ENCODE results near the gene ATP2C2. TPM values are rescaled to one million over a fixed set of nuclear protein-coding genes. Genes with fewer than 3 reads are reported as not detected.

ATP2C2 gene, protein sequence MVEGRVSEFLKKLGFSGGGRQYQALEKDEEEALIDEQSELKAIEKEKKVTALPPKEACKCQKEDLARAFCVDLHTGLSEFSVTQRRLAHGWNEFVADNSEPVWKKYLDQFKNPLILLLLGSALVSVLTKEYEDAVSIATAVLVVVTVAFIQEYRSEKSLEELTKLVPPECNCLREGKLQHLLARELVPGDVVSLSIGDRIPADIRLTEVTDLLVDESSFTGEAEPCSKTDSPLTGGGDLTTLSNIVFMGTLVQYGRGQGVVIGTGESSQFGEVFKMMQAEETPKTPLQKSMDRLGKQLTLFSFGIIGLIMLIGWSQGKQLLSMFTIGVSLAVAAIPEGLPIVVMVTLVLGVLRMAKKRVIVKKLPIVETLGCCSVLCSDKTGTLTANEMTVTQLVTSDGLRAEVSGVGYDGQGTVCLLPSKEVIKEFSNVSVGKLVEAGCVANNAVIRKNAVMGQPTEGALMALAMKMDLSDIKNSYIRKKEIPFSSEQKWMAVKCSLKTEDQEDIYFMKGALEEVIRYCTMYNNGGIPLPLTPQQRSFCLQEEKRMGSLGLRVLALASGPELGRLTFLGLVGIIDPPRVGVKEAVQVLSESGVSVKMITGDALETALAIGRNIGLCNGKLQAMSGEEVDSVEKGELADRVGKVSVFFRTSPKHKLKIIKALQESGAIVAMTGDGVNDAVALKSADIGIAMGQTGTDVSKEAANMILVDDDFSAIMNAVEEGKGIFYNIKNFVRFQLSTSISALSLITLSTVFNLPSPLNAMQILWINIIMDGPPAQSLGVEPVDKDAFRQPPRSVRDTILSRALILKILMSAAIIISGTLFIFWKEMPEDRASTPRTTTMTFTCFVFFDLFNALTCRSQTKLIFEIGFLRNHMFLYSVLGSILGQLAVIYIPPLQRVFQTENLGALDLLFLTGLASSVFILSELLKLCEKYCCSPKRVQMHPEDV
- total RNA-seq (2021) (2.4 to 4.3 TPM (median 2.8 TPM) in 3 replicates), Bru-seq, nascent RNA (percentile 34 among the genes with signal in this experiment)
- long read RNA-seq, experiment 1, partial matches to known transcripts, result 0 of 16 reads
- long read RNA-seq, experiment 1, other reads (novel, unspliced or antisense), result 8 of 16 reads
- long read RNA-seq, experiment 2, partial matches to known transcripts, result 2 of 3 reads
- long read RNA-seq, experiment 2, other reads (novel, unspliced or antisense), result 1 of 3 reads
- long read RNA-seq, experiment 3, partial matches to known transcripts, result 0 of 1 reads
- long read RNA-seq, experiment 3, other reads (novel, unspliced or antisense), result 1 of 1 reads

- CTCF ChIA-PET, result interaction anchor here (0.7 to 2.7 kb wide), 14 partner anchors 9 to 284 kb away, joined by 3 to 13 read pairs (median 4); partner anchors contain the start of gene TAF1C
- no peaks in the 10 kb centered on the region for H3K9me3 Mint-ChIP-seq
- POLR2A ChIA-PET, result interaction anchor here (1.2 to 1.4 kb wide), 3 partner anchors 9 to 252 kb away, joined by 3 read pairs; partner anchors contain the start of gene MBTPS1
- H3K4me1 Mint-ChIP-seq, result peaks cover 32% of the 10 kb centered on the region
- H3K27me3 Mint-ChIP-seq (ENCODE audit: low read depth), result peaks cover 32% of the 10 kb centered on the region
- no peak within 1 kb of the TSS for H3K27ac Mint-ChIP-seq
- peak within 1 kb of the TSS; percentile 86 for H3K4me3 Mint-ChIP-seq
- H3K36me3 Mint-ChIP-seq, result no peaks in the 10 kb centered on the region
- peak; percentile 93 for ATAC-seq
- DNase-seq (ENCODE audit: low spot score), result peak; percentile 89
- no peak for TF ChIP-seq ELF4 (CRISPR knock-in tag; IDR thresholded peaks at IDR 0.05; ENCODE audit: low read depth)
- no peak for TF ChIP-seq NFYB (CRISPR knock-in tag; conservative IDR thresholded peaks at IDR 0.05; ENCODE audit: low read depth)
- TF ChIP-seq CDX4 (CRISPR knock-in tag; IDR thresholded peaks at IDR 0.05; ENCODE audit: borderline replicate concordance), result no peak
- no peak for TF ChIP-seq ZNF232 (CRISPR knock-in tag; IDR thresholded peaks at IDR 0.05)
- TF ChIP-seq ZNF219 (CRISPR knock-in tag; IDR thresholded peaks at IDR 0.05; ENCODE audit: borderline replicate concordance), result no peak
- TF ChIP-seq PRDM15 (CRISPR knock-in tag; IDR thresholded peaks at IDR 0.05), result peak; percentile 60; the same call in 1 of the 2 replicates
- TF ChIP-seq, protein P1, sequence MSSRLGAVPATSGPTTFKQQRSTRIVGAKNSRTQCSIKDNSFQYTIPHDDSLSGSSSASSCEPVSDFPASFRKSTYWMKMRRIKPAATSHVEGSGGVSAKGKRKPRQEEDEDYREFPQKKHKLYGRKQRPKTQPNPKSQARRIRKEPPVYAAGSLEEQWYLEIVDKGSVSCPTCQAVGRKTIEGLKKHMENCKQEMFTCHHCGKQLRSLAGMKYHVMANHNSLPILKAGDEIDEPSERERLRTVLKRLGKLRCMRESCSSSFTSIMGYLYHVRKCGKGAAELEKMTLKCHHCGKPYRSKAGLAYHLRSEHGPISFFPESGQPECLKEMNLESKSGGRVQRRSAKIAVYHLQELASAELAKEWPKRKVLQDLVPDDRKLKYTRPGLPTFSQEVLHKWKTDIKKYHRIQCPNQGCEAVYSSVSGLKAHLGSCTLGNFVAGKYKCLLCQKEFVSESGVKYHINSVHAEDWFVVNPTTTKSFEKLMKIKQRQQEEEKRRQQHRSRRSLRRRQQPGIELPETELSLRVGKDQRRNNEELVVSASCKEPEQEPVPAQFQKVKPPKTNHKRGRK (CRISPR knock-in tag; IDR thresholded peaks at IDR 0.05; ENCODE audit: borderline replicate concordance), result no peak
- TF ChIP-seq ZNF416 (CRISPR knock-in tag; IDR thresholded peaks at IDR 0.05), result no peak
- TF ChIP-seq SMAD4 (CRISPR knock-in tag; IDR thresholded peaks at IDR 0.05), result no peak
- TF ChIP-seq ETV6 (CRISPR knock-in tag; IDR thresholded peaks at IDR 0.05), result 0 out of 2 replicates have a peak, but pooled peaks have one; percentile 41
- TF ChIP-seq GTF2I (CRISPR knock-in tag; conservative IDR thresholded peaks at IDR 0.05), result peak; percentile 93
- peak; percentile 24; the same call in 1 of the 2 replicates for TF ChIP-seq ZNF121 (CRISPR knock-in tag; IDR thresholded peaks at IDR 0.05)
- no peak for TF ChIP-seq CREB1 (CRISPR knock-in tag; IDR thresholded peaks at IDR 0.05)
- TF ChIP-seq RELA (CRISPR knock-in tag; IDR thresholded peaks at IDR 0.05; ENCODE audit: borderline replicate concordance), result no peak
- TF ChIP-seq MYBL2 (CRISPR knock-in tag; IDR thresholded peaks at IDR 0.05), result no peak
- TF ChIP-seq NR2C2 (CRISPR knock-in tag; IDR thresholded peaks at IDR 0.05), result no peak
- no peak for TF ChIP-seq IRF1 (CRISPR knock-in tag; IDR thresholded peaks at IDR 0.05)
- 0 out of 2 replicates have a peak, but pooled peaks have one; percentile 32 for TF ChIP-seq FOXK1 (CRISPR knock-in tag; IDR thresholded peaks at IDR 0.05)
- TF ChIP-seq MXD4 (CRISPR knock-in tag; IDR thresholded peaks at IDR 0.05; ENCODE audit: borderline replicate concordance), result no peak
- TF ChIP-seq TP53 (CRISPR knock-in tag; IDR thresholded peaks at IDR 0.05), result no peak
- no peak for TF ChIP-seq FOXJ3 (CRISPR knock-in tag; IDR thresholded peaks at IDR 0.05; ENCODE audit: borderline replicate concordance)
- no peak for TF ChIP-seq CBFB (CRISPR knock-in tag; IDR thresholded peaks at IDR 0.05; ENCODE audit: low read depth)
- TF ChIP-seq, protein P2, sequence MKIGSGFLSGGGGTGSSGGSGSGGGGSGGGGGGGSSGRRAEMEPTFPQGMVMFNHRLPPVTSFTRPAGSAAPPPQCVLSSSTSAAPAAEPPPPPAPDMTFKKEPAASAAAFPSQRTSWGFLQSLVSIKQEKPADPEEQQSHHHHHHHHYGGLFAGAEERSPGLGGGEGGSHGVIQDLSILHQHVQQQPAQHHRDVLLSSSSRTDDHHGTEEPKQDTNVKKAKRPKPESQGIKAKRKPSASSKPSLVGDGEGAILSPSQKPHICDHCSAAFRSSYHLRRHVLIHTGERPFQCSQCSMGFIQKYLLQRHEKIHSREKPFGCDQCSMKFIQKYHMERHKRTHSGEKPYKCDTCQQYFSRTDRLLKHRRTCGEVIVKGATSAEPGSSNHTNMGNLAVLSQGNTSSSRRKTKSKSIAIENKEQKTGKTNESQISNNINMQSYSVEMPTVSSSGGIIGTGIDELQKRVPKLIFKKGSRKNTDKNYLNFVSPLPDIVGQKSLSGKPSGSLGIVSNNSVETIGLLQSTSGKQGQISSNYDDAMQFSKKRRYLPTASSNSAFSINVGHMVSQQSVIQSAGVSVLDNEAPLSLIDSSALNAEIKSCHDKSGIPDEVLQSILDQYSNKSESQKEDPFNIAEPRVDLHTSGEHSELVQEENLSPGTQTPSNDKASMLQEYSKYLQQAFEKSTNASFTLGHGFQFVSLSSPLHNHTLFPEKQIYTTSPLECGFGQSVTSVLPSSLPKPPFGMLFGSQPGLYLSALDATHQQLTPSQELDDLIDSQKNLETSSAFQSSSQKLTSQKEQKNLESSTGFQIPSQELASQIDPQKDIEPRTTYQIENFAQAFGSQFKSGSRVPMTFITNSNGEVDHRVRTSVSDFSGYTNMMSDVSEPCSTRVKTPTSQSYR (CRISPR knock-in tag; IDR thresholded peaks at IDR 0.05), result no peak
- TF ChIP-seq ESRRA (CRISPR knock-in tag; IDR thresholded peaks at IDR 0.05; ENCODE audit: borderline replicate concordance), result no peak
Measured at GRCh38 chr16:84368308-84368996, at the start of gene ATP2C2. TSS of gene ATP2C2 (plus strand) at chr16:84368538. CDS start at chr16:84368616, 78 bp downstream.

Measured in WTC11 (cell line).